Lung (tissue), 12 donors: ENCODE results near the gene FSCN2. TPM values are rescaled to one million over a fixed set of nuclear protein-coding genes. Genes with fewer than 3 reads are reported as not detected.

Experiments
- ATAC-seq: fragments of 200-7000 bp; cut with Tn5 transposase; one replicate; pipeline ENCODE4 v1.9.1; 2020; ENCODE audit warnings: moderate number of reproducible peaks; ENCODE audit not compliant: insufficient read depth, low FRiP score
- DNase-seq, 3 donors: peaks; one replicate each; pipeline ENCODE4 v3.0.0-alpha.2; 2013 to 2017
- H3K27ac ChIP-seq, 2 donors: one replicate each; pipeline ENCODE4 v1.5.1; 2013; ENCODE audit warnings: mild to moderate bottlenecking in 2 of 2, moderate library complexity in 2 of 2, control low read depth in 1 of 2, inconsistent platforms in 1 of 2, low read depth in 1 of 2, low read length in 1 of 2
- H3K27me3 ChIP-seq, 3 donors: one replicate each; pipeline ENCODE4 v1.5.1; 2013; ENCODE audit warnings: low read length in 2 of 3; ENCODE audit not compliant: control insufficient read depth in 3 of 3, insufficient read depth in 3 of 3
- H3K36me3 ChIP-seq, 4 donors: one replicate each; pipeline ENCODE4 v1.5.1; 2013; ENCODE audit warnings: low read length in 4 of 4, mild to moderate bottlenecking in 1 of 4, moderate library complexity in 1 of 4; ENCODE audit not compliant: control insufficient read depth in 4 of 4, insufficient read depth in 4 of 4
- H3K4me1 ChIP-seq, 5 donors: one replicate each; pipeline ENCODE4 v1.5.1; 2013; ENCODE audit warnings: low read length in 5 of 5, mild to moderate bottlenecking in 2 of 5, moderate library complexity in 1 of 5; ENCODE audit not compliant: control insufficient read depth in 5 of 5, insufficient read depth in 5 of 5
- H3K4me3 ChIP-seq: one replicate; pipeline ENCODE4 v1.5.1; 2013; ENCODE audit warnings: mild to moderate bottlenecking, control low read depth, moderate library complexity
- H3K9ac ChIP-seq, 2 donors: one replicate each; pipeline ENCODE4 v1.5.1; 2013; ENCODE audit warnings: low read length in 2 of 2, control low read depth in 1 of 2; ENCODE audit not compliant: insufficient read depth in 1 of 2
- H3K9me3 ChIP-seq, 4 donors: one replicate each; pipeline ENCODE4 v1.5.1; 2013; ENCODE audit warnings: low read length in 3 of 4, mild to moderate bottlenecking in 1 of 4, moderate library complexity in 1 of 4; ENCODE audit not compliant: control insufficient read depth in 4 of 4, insufficient read depth in 3 of 4
- CTCF ChIP-seq: IDR thresholded peaks from 2 replicates; pipeline ENCODE4 v1.5.1; 2012; ENCODE audit warnings: mild to moderate bottlenecking; ENCODE audit errors: control extremely low read depth, extremely low read depth
- WGBS, 2 donors: extraction: QIAGEN DNeasy Blood & Tissue Kit; methylation state at CpG; one replicate each; pipeline ENCODE4 v1.1.7; 2013; 5-methylcytosine and 5-hydroxymethylcytosine counted together
- polyA plus RNA-seq, 2 donors: library from polyadenylated mRNA; stranded (reverse); fragments of 200-250 nt; gene quantifications; one replicate each; pipeline ENCODE4 v1.2.1, GENCODE V29; 2013
- total RNA-seq, 2 donors: library from RNA; depleted of rRNA in 1 of 2; stranded (reverse); fragments of >200 nt in 1 of 2; gene quantifications; one replicate each; pipeline ENCODE4 v1.2.1, GENCODE V29; 2014 to 2021
- donor health status: control.
- donor health status: control.
- donor health status: Bipolar disorder and iron deficiency.
- donor health status: healthy.
- donor health status: DM: yes; HTN: yes; CAD: no.

Gene FSCN2
- total and polyA plus RNA-seq, 4 donors = 0.46 to 3.9 (median 1.9) TPM

GRCh38 chr17:81579821-81580321 lies 51.7 kb downstream of the FSCN2 start:
- peaks cover 7 to 45% (median 22%) of the 10 kb centered on the region in 4 donors for H3K36me3 ChIP-seq
- no peak overlapping the region for H3K9ac ChIP-seq
- H3K27me3 ChIP-seq = no peaks in the 10 kb centered on the region
- ATAC-seq (no peak), DNase-seq (no peak)
- peaks cover 0 to 8% (median 0%) of the 10 kb centered on the region in 5 donors for H3K4me1 ChIP-seq
- WGBS, 2 donors = 96% methylated on average over 10 of the region's 10 CpGs
- no peaks in the 10 kb centered on the region for H3K9me3 ChIP-seq
- H3K27ac ChIP-seq = no peak overlapping the region
- TF ChIP-seq CTCF = no peak
- H3K4me3 ChIP-seq = no peak overlapping the region

- WGBS, 2 donors = 97 to 98% methylated on average over 6 of the region's 6 CpGs
- H3K36me3 ChIP-seq = peaks cover 7 to 45% (median 21%) of the 10 kb centered on the region in 4 donors
- no peak overlapping the region for H3K27ac ChIP-seq
- no peak for DNase-seq
- no peak for TF ChIP-seq CTCF
- no peak overlapping the region for H3K9ac ChIP-seq
- H3K9me3 ChIP-seq = no peaks in the 10 kb centered on the region
- no peak overlapping the region for H3K4me3 ChIP-seq
- ATAC-seq = no peak
- H3K4me1 ChIP-seq = peaks cover 0 to 8% (median 0%) of the 10 kb centered on the region in 5 donors
- H3K27me3 ChIP-seq = no peaks in the 10 kb centered on the region
These were observed 52.3 kb downstream of the FSCN2 start for GRCh38 chr17:81580481-81580880.

GRCh38 chr17:81581758-81582157 lies 53.6 kb downstream of the FSCN2 start:
- ATAC-seq = no peak
- Histone ChIP-seq H3K36me3 (peaks cover 11 to 57% (median 22%) of the 10 kb centered on the region in 4 donors), H3K9ac (no peak overlapping the region)

More at GRCh38 chr17:81581758-81582157, 53.6 kb downstream of the FSCN2 start:
- TF ChIP-seq CTCF = no peak
- H3K27me3 ChIP-seq = no peaks in the 10 kb centered on the region
- H3K9me3 ChIP-seq = no peaks in the 10 kb centered on the region
- 95 to 98% methylated on average over 8 of the region's 8 CpGs for WGBS, 2 donors
- DNase-seq = no peak
- H3K4me1 ChIP-seq = peaks cover 0 to 8% (median 0%) of the 10 kb centered on the region in 5 donors
- no peak overlapping the region for H3K27ac ChIP-seq
- no peak overlapping the region for H3K4me3 ChIP-seq
